Subcutaneous adipose tissue (tissue), 4 donors: ENCODE results near the gene KCNIP4. TPM values are rescaled to one million over a fixed set of nuclear protein-coding genes. Genes with fewer than 3 reads are reported as not detected.

Experiments
- CTCF ChIP-seq: fragments of 450-650 bp; IDR thresholded peaks from one replicate; pipeline ENCODE4 v1.5.1; 2016; ENCODE audit warnings: low read depth, mild to moderate bottlenecking, control low read depth, antibody characterized with exemption, moderate library complexity
- total RNA-seq, 4 donors: library from RNA; depleted of rRNA; stranded (reverse); fragments of >200 nt; gene quantifications; one replicate each; pipeline ENCODE4 v1.1.0, GENCODE V29; 2016

Gene KCNIP4
- total RNA-seq, 4 donors from 2014 or later: 0.34 TPM; not detected in 3

GRCh38 chr4:21507439-21507838, 441.1 kb downstream of the KCNIP4 start:
- no peak for TF ChIP-seq CTCF

GRCh38 chr4:21490682-21491081, 457.9 kb downstream of the KCNIP4 start:
- TF ChIP-seq CTCF: no peak

GRCh38 chr4:21476757-21477156, 471.8 kb downstream of the KCNIP4 start:
- TF ChIP-seq CTCF: no peak

GRCh38 chr4:21474195-21474594, 474.4 kb downstream of the KCNIP4 start:
- TF ChIP-seq CTCF: no peak

GRCh38 chr4:21470535-21470934, 478.0 kb downstream of the KCNIP4 start:
- no peak for TF ChIP-seq CTCF

- TF ChIP-seq CTCF: no peak
These were observed 478.9 kb downstream of the KCNIP4 start for GRCh38 chr4:21469438-21470300.

DNA sequence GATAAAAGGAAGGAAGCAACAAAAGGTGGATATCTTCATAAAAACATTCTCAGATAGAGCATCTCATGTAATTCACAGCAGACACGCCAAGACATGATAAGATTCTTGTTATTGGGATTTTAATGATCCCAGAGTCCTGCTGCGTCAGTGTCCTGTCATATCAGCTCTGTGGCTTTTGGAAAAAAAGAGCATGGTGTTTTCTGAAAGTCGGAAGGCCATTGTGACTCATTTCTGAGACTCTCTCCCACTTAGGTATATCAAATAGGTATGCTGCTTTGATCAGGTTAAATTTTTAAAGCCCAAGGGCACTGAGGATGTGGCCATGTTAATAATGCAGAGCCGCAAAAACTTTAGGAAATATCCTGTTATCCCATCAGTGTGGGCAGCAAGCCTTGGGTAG, 481.0 kb downstream of the KCNIP4 start:
- TF ChIP-seq CTCF: no peak
